H9 (cell line): ENCODE measurements around the gene MPC1. TPM values are rescaled to one million over a fixed set of nuclear protein-coding genes. Genes with fewer than 3 reads are reported as not detected.
"Not testable (repeated sequence)": the region's sequence is repeated elsewhere in the genome, so short reads cannot be mapped to it uniquely, and the experiment has no call there.

Experiments
- DNase-seq: peaks from one replicate; pipeline ENCODE4 v3.0.0-alpha.2; 2017
- H2AFZ ChIP-seq: one replicate; pipeline ENCODE4 v1.6.1; 2013; ENCODE audit warnings: mild to moderate bottlenecking, low read length, control low read depth, moderate library complexity
- H2AK5ac ChIP-seq: 2 replicates; pipeline ENCODE4 v1.6.1; 2013; ENCODE audit warnings: low read length, control low read depth, mixed read lengths; ENCODE audit not compliant: insufficient read length
- H2BK120ac ChIP-seq: one replicate; pipeline ENCODE4 v1.6.1; 2013; ENCODE audit warnings: low read depth, mild to moderate bottlenecking, low read length, control low read depth, inconsistent platforms; ENCODE audit not compliant: poor library complexity, severe bottlenecking
- H2BK12ac ChIP-seq: 2 replicates; pipeline ENCODE4 v1.6.1; 2013; ENCODE audit warnings: low read length, control low read depth, mixed read lengths, low read depth; ENCODE audit not compliant: insufficient read length
- H2BK15ac ChIP-seq: 2 replicates; pipeline ENCODE4 v1.6.1; 2013; ENCODE audit warnings: low read depth, low read length, control low read depth
- H2BK20ac ChIP-seq: one replicate; pipeline ENCODE4 v1.6.1; 2013; ENCODE audit warnings: low read depth, mild to moderate bottlenecking, low read length, control low read depth, inconsistent platforms; ENCODE audit not compliant: poor library complexity, severe bottlenecking
- H2BK5ac ChIP-seq: 2 replicates; pipeline ENCODE4 v1.6.1; 2013; ENCODE audit warnings: low read length, control low read depth, mixed read lengths; ENCODE audit not compliant: insufficient read length
- H3K14ac ChIP-seq: 2 replicates; pipeline ENCODE4 v1.6.1; 2013; ENCODE audit warnings: low read length, control low read depth; ENCODE audit not compliant: insufficient read depth
- H3K18ac ChIP-seq: 2 replicates; pipeline ENCODE4 v1.6.1; 2013; ENCODE audit warnings: low read depth, mild to moderate bottlenecking, mixed read lengths, low read length, control low read depth; ENCODE audit not compliant: insufficient read length
- H3K23ac ChIP-seq: 2 replicates; pipeline ENCODE4 v1.6.1; 2013; ENCODE audit warnings: low read length, control low read depth, mixed read lengths, low read depth; ENCODE audit not compliant: insufficient read length
- H3K23me2 ChIP-seq: 2 replicates; pipeline ENCODE4 v1.6.1; 2013; ENCODE audit warnings: low read depth, mild to moderate bottlenecking, mixed read lengths, low read length, control low read depth; ENCODE audit not compliant: insufficient read length, poor library complexity, severe bottlenecking
- H3K27ac ChIP-seq: 2 replicates; pipeline ENCODE4 v1.5.1; 2013; ENCODE audit warnings: low read length, control low read depth, mixed read lengths, low read depth; ENCODE audit not compliant: insufficient read length
- H3K27me3 ChIP-seq: 2 replicates; pipeline ENCODE4 v1.6.1; 2013; ENCODE audit warnings: low read length, control low read depth, inconsistent platforms; ENCODE audit not compliant: insufficient read depth
- H3K4ac ChIP-seq: 2 replicates; pipeline ENCODE4 v1.6.1; 2013; ENCODE audit warnings: low read depth, mild to moderate bottlenecking, control low read depth, inconsistent platforms, low read length, moderate library complexity
- H3K4me1 ChIP-seq: 2 replicates; pipeline ENCODE4 v1.6.1; 2013; ENCODE audit warnings: low read length, control low read depth, inconsistent platforms; ENCODE audit not compliant: insufficient read depth
- H3K4me2 ChIP-seq: 2 replicates; pipeline ENCODE4 v1.6.1; 2013; ENCODE audit warnings: low read length, control low read depth, mixed read lengths; ENCODE audit not compliant: insufficient read length, insufficient read depth
- H3K56ac ChIP-seq: 2 replicates; pipeline ENCODE4 v1.6.1; 2013; ENCODE audit warnings: low read depth, mild to moderate bottlenecking, mixed read lengths, low read length, control low read depth; ENCODE audit not compliant: insufficient read length
- H3K79me1 ChIP-seq: 2 replicates; pipeline ENCODE4 v1.6.1; 2013; ENCODE audit warnings: low read depth, mild to moderate bottlenecking, moderate library complexity, low read length, control low read depth, inconsistent platforms; ENCODE audit not compliant: insufficient read depth, poor library complexity, severe bottlenecking
- H3K79me2 ChIP-seq: 2 replicates; pipeline ENCODE4 v1.6.1; 2013; ENCODE audit warnings: low read length, control low read depth, inconsistent platforms; ENCODE audit not compliant: insufficient read depth
- H3K9ac ChIP-seq: 2 replicates; pipeline ENCODE4 v1.6.1; 2013; ENCODE audit warnings: low read length, control low read depth, mixed read lengths; ENCODE audit not compliant: insufficient read length; ENCODE audit errors: extremely low read depth
- H3K9me3 ChIP-seq: one replicate; pipeline ENCODE4 v1.6.1; 2013; ENCODE audit warnings: low read depth, low read length, inconsistent platforms; ENCODE audit not compliant: control insufficient read depth
- H3T11ph ChIP-seq: one replicate; pipeline ENCODE4 v1.6.1; 2013; ENCODE audit warnings: mild to moderate bottlenecking, low read length, control low read depth, inconsistent platforms
- H4K20me1 ChIP-seq: one replicate; pipeline ENCODE4 v1.6.1; 2013; ENCODE audit not compliant: control insufficient read depth, insufficient read length, insufficient read depth
- H4K5ac ChIP-seq: 2 replicates; pipeline ENCODE4 v1.6.1; 2013; ENCODE audit warnings: low read depth, mild to moderate bottlenecking, mixed read lengths, low read length, control low read depth; ENCODE audit not compliant: insufficient read length
- H4K8ac ChIP-seq: replicated peaks from 2 replicates; pipeline ENCODE4 v1.6.1; 2013; ENCODE audit warnings: low read length, control low read depth, mixed read lengths, low read depth; ENCODE audit not compliant: insufficient read length
- H4K91ac ChIP-seq: 2 replicates; pipeline ENCODE4 v1.6.1; 2013; ENCODE audit warnings: low read depth, mild to moderate bottlenecking, moderate library complexity, mixed read lengths, low read length, control low read depth; ENCODE audit not compliant: insufficient read length
- H3K27ac Mint-ChIP-seq, 3 experiments: 2 replicates in 2 of 3; 3 replicates in 1 of 3; pipeline ENCODE4 v1.8.0; 2020 to 2021; ENCODE audit warnings: mixed read lengths in 3 of 3, mild to moderate bottlenecking in 1 of 3, moderate library complexity in 1 of 3
- H3K27me3 Mint-ChIP-seq: 2 replicates; pipeline ENCODE4 v1.8.0; 2021; ENCODE audit warnings: low read depth, mild to moderate bottlenecking, moderate library complexity, mixed read lengths
- H3K36me3 Mint-ChIP-seq, 3 experiments: 2 replicates in 2 of 3; 3 replicates in 1 of 3; pipeline ENCODE4 v1.8.0; 2020 to 2021; ENCODE audit warnings: low read depth in 3 of 3, mixed read lengths in 3 of 3; ENCODE audit not compliant: insufficient read depth in 1 of 3
- H3K4me1 Mint-ChIP-seq, 2 experiments: 2 replicates each; pipeline ENCODE4 v1.8.0; 2020; ENCODE audit warnings: mixed read lengths in 2 of 2
- H3K4me3 Mint-ChIP-seq, 2 experiments: 2 replicates in 1 of 2; 3 replicates in 1 of 2; pipeline ENCODE4 v1.8.0; 2020 to 2021; ENCODE audit warnings: mild to moderate bottlenecking in 2 of 2, mixed read lengths in 2 of 2, moderate library complexity in 1 of 2
- H3K9me3 Mint-ChIP-seq, 2 experiments: 2 replicates in 1 of 2; 3 replicates in 1 of 2; pipeline ENCODE4 v1.8.0; 2020; ENCODE audit warnings: mild to moderate bottlenecking in 2 of 2, mixed read lengths in 2 of 2, moderate library complexity in 1 of 2
- CTCF ChIP-seq: fragments of 200-600 bp; sonication (generic); conservative IDR thresholded peaks from 3 replicates; pipeline ENCODE4 v1.8.0; 2021; ENCODE audit warnings: antibody characterized with exemption, mild to moderate bottlenecking
- WGBS: extraction: QIAGEN DNeasy Blood & Tissue Kit; methylation state at CpG from one replicate; pipeline ENCODE4 v1.1.7; 2013; ENCODE audit warnings: missing lambda C conversion rate, low lambda C conversion rate, mixed read lengths; ENCODE audit not compliant: insufficient read length; ENCODE audit errors: extremely low coverage; 5-methylcytosine and 5-hydroxymethylcytosine counted together
- total RNA-seq: library from RNA; stranded (reverse); gene quantifications from 2 replicates; pipeline ENCODE4 v1.2.1, GENCODE V29; 2021

The MPC1 gene
- total RNA-seq, 1 experiment from 2014 or later: 10.0 TPM

GRCh38 chr6:166383802-166384363 lies 1.1 kb upstream of the MPC1 start:
- not testable (repeated sequence) for H3K4me1 Mint-ChIP-seq, H2AK5ac ChIP-seq, H3K4me1 ChIP-seq, H3K23ac ChIP-seq, H4K5ac ChIP-seq, H4K91ac ChIP-seq, H3K23me2 ChIP-seq, H3K56ac ChIP-seq, H4K8ac ChIP-seq, H3K27me3 ChIP-seq, H2BK20ac ChIP-seq, H3K9me3 ChIP-seq, H2BK15ac ChIP-seq, H3K9me3 Mint-ChIP-seq, H2BK5ac ChIP-seq, H4K20me1 ChIP-seq, H3K79me2 ChIP-seq, H3K79me1 ChIP-seq, H3K4ac ChIP-seq, H2BK12ac ChIP-seq, H3K36me3 Mint-ChIP-seq, DNase-seq, H3K27me3 Mint-ChIP-seq
- Histone ChIP-seq H3K27ac (peak overlapping the region; percentile 34), H3K9ac (peak overlapping the region; percentile 80), H3K14ac (peak overlapping the region; percentile 67), H3K4me2 (peak overlapping the region; percentile 91), H2AFZ (peak overlapping the region; percentile 67), H3K18ac (peak overlapping the region; percentile 22), H2BK120ac (peak overlapping the region; percentile 12), H3T11ph (peak overlapping the region; percentile 26)
- peak; percentile 50; the same call in 2 of the 3 replicates for TF ChIP-seq CTCF
- Mint-ChIP-seq H3K4me3 (peak overlapping the region; percentile 78 to 90), H3K27ac (peak overlapping the region; percentile 58 to 96 (median 91); a peak in 4 of 7 replicates)
- no CpG with 5 or more reads among the region's 22 CpGs for WGBS
